ENCODE measurements around the gene HOXA3. TPM values are rescaled to one million over a fixed set of nuclear protein-coding genes. Genes with fewer than 3 reads are reported as not detected.

The HOXA3 gene
- total and polyA plus RNA-seq, 2 of the 8 experiments (the other 6 are each of a cell fraction or from before 2014, with no cell fraction given) = not detected

- no peak for TF ChIP-seq GTF2F1 (IDR thresholded peaks at IDR 0.05; ENCODE audit: borderline replicate concordance, low read depth, low read length)
- no peak for TF ChIP-seq ZNF274 (IDR thresholded peaks at IDR 0.05; ENCODE audit: borderline replicate concordance, extremely low read depth, low read length)
- TF ChIP-seq TCF12 (IDR thresholded peaks at IDR 0.05; ENCODE audit: low read depth, low read length) = 0 out of 2 replicates have a peak, but pooled peaks have one; percentile 15
- TF ChIP-seq EGR1 (IDR thresholded peaks at IDR 0.05; ENCODE audit: borderline replicate concordance, low read depth, low read length) = peak; percentile 65; the same call in 1 of the 2 replicates
- no peak for TF ChIP-seq CEBPB (IDR thresholded peaks at IDR 0.05; ENCODE audit: low read depth, low read length)
- TF ChIP-seq, protein P1, sequence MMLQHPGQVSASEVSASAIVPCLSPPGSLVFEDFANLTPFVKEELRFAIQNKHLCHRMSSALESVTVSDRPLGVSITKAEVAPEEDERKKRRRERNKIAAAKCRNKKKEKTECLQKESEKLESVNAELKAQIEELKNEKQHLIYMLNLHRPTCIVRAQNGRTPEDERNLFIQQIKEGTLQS (IDR thresholded peaks at IDR 0.05; ENCODE audit: insufficient read depth, low read depth, low read length) = no peak
- TF ChIP-seq RBBP5 (IDR thresholded peaks at IDR 0.05; ENCODE audit: borderline replicate concordance, low read depth, low read length) = no peak
- TF ChIP-seq MAX (IDR thresholded peaks at IDR 0.05) = no peak; the same call in 1 of the 2 replicates
- TF ChIP-seq TBP (IDR thresholded peaks at IDR 0.05; ENCODE audit: low read depth, low read length) = 0 out of 2 replicates have a peak, but pooled peaks have one; percentile 19
- TF ChIP-seq EP300 (IDR thresholded peaks at IDR 0.05; ENCODE audit: borderline replicate concordance in 1 of 2, low read depth in 2 of 2, low read length in 2 of 2) = no peak
- TF ChIP-seq JUN (IDR thresholded peaks at IDR 0.05; ENCODE audit: low read depth, low read length) = no peak
- TF ChIP-seq NRF1 (IDR thresholded peaks at IDR 0.05; ENCODE audit: low read depth, low read length) = no peak
- TF ChIP-seq FOSL1 (IDR thresholded peaks at IDR 0.05; ENCODE audit: insufficient read depth, low read depth, low read length) = no peak
- no peak for TF ChIP-seq POU5F1 (IDR thresholded peaks at IDR 0.05; ENCODE audit: low read depth, low read length)
- TF ChIP-seq E2F6 (IDR thresholded peaks at IDR 0.05) = no peak
- no peak for TF ChIP-seq RFX5 (IDR thresholded peaks at IDR 0.05; ENCODE audit: borderline replicate concordance, low read depth, low read length)
- TF ChIP-seq ASH2L (IDR thresholded peaks at IDR 0.05; ENCODE audit: low read length) = peak; percentile 59
- TF ChIP-seq SP1 (IDR thresholded peaks at IDR 0.05; ENCODE audit: low read depth, low read length) = no peak
These were observed 17.5 kb upstream of the HOXA3 start (continued) for GRCh38 chr7:27169658-27170425.
